Measurements from ENCODE around the gene RBFOX2. TPM values are rescaled to one million over a fixed set of nuclear protein-coding genes. Genes with fewer than 3 reads are reported as not detected.

RBFOX2 gene
- total and polyA plus RNA-seq, 2 of the 8 experiments (the other 6 are each of a cell fraction or from before 2014, with no cell fraction given) = 121 to 122 TPM

GRCh38 chr22:36014546-36015074, 14.0 kb downstream of the RBFOX2 start:
- Histone ChIP-seq H2AK5ac (ENCODE audit: low read depth, low read length) (no peak overlapping the region), H3K56ac (replicated peaks; ENCODE audit: insufficient read length, low read depth, low read length) (no peak overlapping the region), H3K4me2 (ENCODE audit: insufficient read depth in 1 of 2, low read depth in 2 of 2, low read length in 2 of 2) (no peak overlapping the region), H2AFZ (ENCODE audit: low read length) (no peak overlapping the region), H3K23me2 (ENCODE audit: low read depth, low read length) (no peaks in the 10 kb centered on the region; the same call in 1 of the 2 replicates), H2BK120ac (replicated peaks; ENCODE audit: low read depth, low read length) (no peak overlapping the region), H2BK15ac (ENCODE audit: low read length) (0 out of 2 replicates have a peak overlapping the region, but pooled peaks have one; percentile 54), H3K4ac (replicated peaks; ENCODE audit: insufficient read length, low read depth, low read length) (no peak overlapping the region), H4K20me1 (replicated peaks in 1 of 2; ENCODE audit: control insufficient read depth in 1 of 2, insufficient read depth in 2 of 2, low read length in 2 of 2) (peaks cover 4 to 20% of the 10 kb centered on the region in 2 experiments), H3K36me3 (ENCODE audit: control insufficient read depth in 2 of 4, insufficient read depth in 4 of 4, low read length in 3 of 4) (no peaks in the 10 kb centered on the region), H3K79me1 (ENCODE audit: low read depth, low read length) (peaks cover 8% of the 10 kb centered on the region), H3K27ac (ENCODE audit: low read depth, low read length) (no peak overlapping the region), H3K4me3 (ENCODE audit: extremely low read depth in 1 of 4, insufficient read depth in 2 of 4, low read depth in 3 of 4, low read length in 4 of 4) (no peak overlapping the region), H4K8ac (ENCODE audit: extremely low read depth, insufficient read depth, low read length) (no peak overlapping the region), H3K4me1 (replicated peaks in 1 of 4; ENCODE audit: control insufficient read depth in 3 of 4, insufficient read depth in 4 of 4, low read length in 3 of 4) (peaks cover 3 to 15% (median 8%) of the 10 kb centered on the region in 4 experiments; a peak in 5 of 7 replicates), H4K5ac (ENCODE audit: insufficient read length, low read depth, low read length) (no peak overlapping the region), H3K79me2 (ENCODE audit: control insufficient read depth in 1 of 2, insufficient read depth in 2 of 2, low read length in 2 of 2) (peaks cover 9 to 88% of the 10 kb centered on the region in 2 experiments; a peak in 3 of 4 replicates), H3K27me3 (replicated peaks in 1 of 4; ENCODE audit: control insufficient read depth in 3 of 4, extremely low read depth in 1 of 4, insufficient read depth in 3 of 4, low read length in 3 of 4) (no peaks in the 10 kb centered on the region), H3K14ac (ENCODE audit: insufficient read length) (no peak overlapping the region), H4K91ac (replicated peaks; ENCODE audit: insufficient read length, low read length) (no peak overlapping the region), H2BK12ac (ENCODE audit: low read depth, low read length) (no peak overlapping the region), H3K9ac (replicated peaks in 1 of 4; ENCODE audit: extremely low read depth in 1 of 4, low read depth in 3 of 4, low read length in 3 of 4) (no peak overlapping the region), H2BK20ac (ENCODE audit: low read length) (no peak overlapping the region), H3K23ac (ENCODE audit: insufficient read length) (no peak overlapping the region), H3K18ac (ENCODE audit: extremely low read depth, low read length) (no peak overlapping the region), H3K9me3 (ENCODE audit: insufficient read depth in 2 of 2, low read depth in 1 of 2, low read length in 1 of 2) (no peaks in the 10 kb centered on the region), H2BK5ac (ENCODE audit: low read depth, low read length) (no peak overlapping the region)
- no peak for DNase-seq (ENCODE audit: low read depth in 1 of 2, low spot score in 2 of 2)
- ChIA-PET POLR2A (ENCODE audit: partially characterized antibody) (interaction anchor here (5.4 kb wide), 1 partner anchor 13 kb away, joined by 44 read pairs; the partner anchor contains the start of gene RBFOX2), CTCF (ENCODE audit: partially characterized antibody) (interaction anchor here (1.0 to 2.7 kb wide), 4 partner anchors 9 to 110 kb away, joined by 3 to 16 read pairs (median 4); no protein-coding TSS in a partner anchor)
- 89% methylated on average over 4 of the region's 4 CpGs; no CpG with 5 or more reads in 1 of the 2 experiments for WGBS, 2 experiments (ENCODE audit: extremely low coverage in 1 of 2, insufficient coverage in 1 of 2, insufficient read length in 1 of 2, insufficient replicate concordance in 2 of 2, low coverage in 1 of 2, low lambda C conversion rate in 2 of 2, missing lambda C conversion rate in 1 of 2)
- no peak for TF ChIP-seq RBBP5 (IDR thresholded peaks at IDR 0.05; ENCODE audit: borderline replicate concordance, low read depth, low read length)
- peak; percentile 50; the same call in 1 of the 2 replicates for TF ChIP-seq MAFK (IDR thresholded peaks at IDR 0.05; ENCODE audit: low read depth, low read length)
- FAIRE-seq = no peak

All from H1 (cell line).